OCI-LY3 (cell line): ENCODE results near the gene SPIRE1.
"Not testable (repeated sequence)": the region's sequence is repeated elsewhere in the genome, so short reads cannot be mapped to it uniquely, and the experiment has no call there.

ENCODE experiments used
- CTCF ChIP-seq: fragments of 200-600, 300-600 bp; sonication (generic); IDR thresholded peaks from 2 replicates; pipeline ENCODE4 v1.5.1; 2014; ENCODE audit warnings: antibody characterized with exemption, low read length, low read depth
- EZH2phosphoT487 ChIP-seq: fragments of 200-600 bp; shearing (Covaris generic); IDR thresholded peaks from 2 replicates; pipeline ENCODE4 v1.6.1; 2018; ENCODE audit warnings: antibody characterized with exemption, mixed run types, low read depth

DNA sequence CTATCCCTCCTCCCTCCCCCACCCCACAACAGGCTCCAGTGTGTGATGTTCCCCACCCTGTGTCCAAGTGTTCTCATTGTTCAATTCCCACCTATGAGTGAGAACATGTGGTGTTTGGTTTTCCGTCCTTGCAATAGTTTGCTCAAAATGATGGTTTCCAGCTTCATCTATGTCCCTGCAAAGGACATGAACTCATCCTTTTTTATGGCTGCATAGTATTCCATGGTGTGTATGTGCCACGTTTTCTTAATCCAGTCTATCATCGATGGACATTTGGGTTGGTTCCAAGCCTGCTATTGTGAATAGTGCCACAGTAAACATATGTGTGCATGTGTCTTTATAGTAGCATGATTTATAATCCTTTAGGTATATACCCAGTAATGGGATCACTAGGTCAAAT lies 30.7 kb downstream of the SPIRE1 start:
- TF ChIP-seq CTCF, EZH2phosphoT487: not testable (repeated sequence)
